ENCODE results near the gene XAB2. TPM values are rescaled to one million over a fixed set of nuclear protein-coding genes. Genes with fewer than 3 reads are reported as not detected.

The XAB2 gene
- total RNA-seq, 2 experiments from 2014 or later = 48.5 TPM

DNA sequence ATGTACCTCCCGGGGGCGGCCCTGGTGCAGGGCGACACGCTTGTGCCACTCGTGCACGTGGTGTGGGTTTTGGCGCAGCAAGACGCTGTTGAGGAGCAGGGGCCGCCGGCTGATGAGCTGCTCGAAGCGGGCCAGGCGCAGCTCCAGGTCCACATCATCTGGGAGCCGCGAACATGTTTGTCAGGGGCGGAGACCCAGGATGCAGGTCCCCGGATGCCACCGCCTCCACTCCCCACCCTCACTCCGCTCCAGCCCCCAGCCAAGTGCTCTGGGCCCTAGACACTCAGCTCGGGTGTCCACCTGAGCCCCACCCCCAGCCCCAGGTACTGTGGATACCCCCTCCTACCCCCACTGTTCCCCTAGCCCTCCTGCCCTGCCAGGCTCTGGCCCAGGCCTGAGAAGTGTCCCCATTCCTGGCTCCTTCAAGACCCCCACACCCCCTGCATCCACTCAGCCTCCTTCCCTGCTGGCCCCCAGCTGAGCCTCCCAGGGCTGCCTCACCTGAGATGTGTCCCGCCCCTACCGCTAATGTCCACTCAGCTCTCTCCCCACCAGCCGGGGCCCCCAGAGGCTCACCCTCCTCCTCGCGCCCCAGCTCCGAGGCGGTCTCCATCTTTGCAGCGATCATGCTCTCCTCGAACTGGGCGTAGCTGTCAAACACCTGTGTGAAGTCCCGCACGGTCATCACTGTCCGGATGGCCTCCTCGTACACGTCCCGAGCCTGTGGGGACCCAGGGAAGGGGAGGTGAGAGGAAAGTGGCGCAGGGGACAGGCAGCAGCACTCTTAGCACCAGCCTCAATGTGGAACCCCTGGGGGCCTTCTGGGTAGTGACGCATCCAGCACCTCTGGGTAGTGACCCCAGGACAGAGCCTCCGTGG is 5.4 kb downstream of the XAB2 start:
- no peak for DNase-seq
- Mint-ChIP-seq H3K27ac (no peak overlapping the region), H3K4me1 (peaks cover 14% of the 10 kb centered on the region), H3K4me3 (no peak overlapping the region), H3K36me3 (ENCODE audit: low read depth) (peaks cover 26% of the 10 kb centered on the region), H3K9me3 (no peaks in the 10 kb centered on the region), H3K27me3 (no peaks in the 10 kb centered on the region)
- CTCF ChIA-PET = no interaction called here
- POLR2A ChIA-PET = interaction anchor here (1.0 to 1.2 kb wide), 3 partner anchors 9 to 11 kb away, joined by 3 to 4 read pairs (median 3); no protein-coding TSS in a partner anchor

DNA sequence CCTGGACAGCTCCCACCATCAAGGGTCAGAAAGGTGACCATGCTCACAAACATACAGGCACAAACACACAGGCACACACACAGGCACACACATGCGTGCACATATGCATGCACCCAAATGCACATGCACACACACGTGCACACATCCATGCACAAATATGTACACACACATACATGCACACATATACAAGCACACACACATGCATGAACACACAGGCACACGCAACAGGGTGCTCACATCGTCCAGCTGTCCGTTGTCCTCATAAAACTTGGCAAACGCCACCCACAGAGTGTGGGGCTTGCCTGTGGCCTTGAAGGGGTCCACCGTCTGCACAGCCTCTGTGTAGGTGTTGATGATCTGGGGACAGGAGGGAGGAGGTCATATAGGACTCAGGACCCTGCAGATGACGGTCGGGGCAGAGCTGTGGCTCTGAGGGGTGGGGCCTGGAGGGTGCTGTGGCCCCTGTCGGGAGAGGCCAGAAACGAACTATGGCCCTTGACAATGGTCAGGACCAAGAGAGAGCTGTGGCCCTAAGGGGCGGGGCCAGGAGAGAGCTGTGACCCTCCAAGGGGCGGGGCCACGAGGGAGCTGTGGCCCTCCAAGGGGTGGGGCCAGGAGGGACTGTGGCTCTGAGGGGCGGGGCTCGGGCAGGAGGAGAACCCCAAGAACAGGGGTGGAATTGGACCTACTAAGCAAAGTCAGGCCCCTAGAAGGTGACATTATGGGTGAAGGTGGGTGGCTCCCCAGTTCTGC is 6.2 kb downstream of the XAB2 start:
- H3K4me3 Mint-ChIP-seq = no peak overlapping the region

DNA sequence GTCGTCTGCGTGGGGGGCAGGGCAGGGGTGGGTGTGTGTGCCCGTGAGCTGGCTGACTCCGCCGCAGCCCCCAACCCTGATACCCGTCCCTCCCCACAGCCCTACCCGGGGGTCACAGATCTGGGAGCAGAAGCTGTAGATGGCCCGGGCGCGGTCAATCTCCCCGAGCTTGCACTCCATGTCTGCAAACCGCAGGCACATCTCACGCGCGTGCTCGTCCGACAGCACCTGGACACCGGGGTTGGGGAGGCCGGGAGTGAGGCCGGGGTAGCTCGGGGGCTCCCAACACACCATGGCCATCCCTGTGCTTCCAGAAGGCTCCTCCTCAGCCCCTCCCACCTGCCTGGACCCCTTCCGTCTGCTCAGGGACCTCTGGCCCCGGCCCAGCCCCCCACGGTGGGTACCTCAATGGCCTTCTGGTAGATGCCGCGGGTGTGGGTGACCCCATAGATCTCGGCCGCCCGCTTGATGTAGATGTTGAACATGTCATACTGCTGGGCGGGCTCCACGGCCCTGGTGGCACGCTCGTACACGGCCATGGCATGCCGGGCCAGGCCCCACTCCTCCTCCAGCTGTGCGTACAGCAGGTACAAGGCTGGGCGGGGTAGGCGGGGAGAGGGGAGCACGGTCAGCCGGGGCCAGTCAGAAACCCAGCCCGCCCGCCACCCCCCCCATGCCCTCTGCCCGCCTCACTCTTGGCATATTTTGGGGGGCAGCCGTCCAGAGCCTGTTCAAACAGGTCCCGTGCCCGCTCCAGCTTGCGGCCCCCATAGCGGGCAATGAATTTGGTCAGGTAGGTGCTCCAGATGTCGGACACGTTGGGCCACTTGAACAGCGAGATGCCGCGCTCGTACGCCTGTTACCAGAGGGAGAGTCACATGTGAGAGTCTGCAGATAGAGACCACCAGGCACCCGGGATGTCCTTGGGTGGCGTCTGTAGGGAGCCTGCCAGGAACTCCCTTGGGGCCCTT is 8.6 kb downstream of the XAB2 start:
- H3K27me3 Mint-ChIP-seq = no peaks in the 10 kb centered on the region
- no peak overlapping the region for H3K4me3 Mint-ChIP-seq
- no peak overlapping the region for H3K27ac Mint-ChIP-seq
- H3K9me3 Mint-ChIP-seq = no peaks in the 10 kb centered on the region
- POLR2A ChIA-PET = interaction anchor here (1.4 kb wide), 1 partner anchor 9 kb away, joined by 7 read pairs; the partner anchor contains the start of genes PET100 and XAB2
- no peak for DNase-seq
- H3K36me3 Mint-ChIP-seq (ENCODE audit: low read depth) = peaks cover 24% of the 10 kb centered on the region
- H3K4me1 Mint-ChIP-seq = no peaks in the 10 kb centered on the region
- CTCF ChIA-PET = interaction anchor here (0.5 kb wide), 1 partner anchor 53 kb away, joined by 4 read pairs; no protein-coding TSS in a partner anchor

More for the DNA sequence above, 6.2 kb downstream of the XAB2 start:
- peaks cover 30% of the 10 kb centered on the region for H3K36me3 Mint-ChIP-seq (ENCODE audit: low read depth)
- peaks cover 6% of the 10 kb centered on the region for H3K4me1 Mint-ChIP-seq
- H3K27ac Mint-ChIP-seq = no peak overlapping the region
- no peaks in the 10 kb centered on the region for H3K9me3 Mint-ChIP-seq
- POLR2A ChIA-PET = interaction anchor here (1.0 to 1.2 kb wide), 3 partner anchors 10 to 14 kb away, joined by 3 read pairs; partner anchors contain the start of genes PCP2 and STXBP2
- DNase-seq = no peak
- CTCF ChIA-PET = no interaction called here
- no peaks in the 10 kb centered on the region for H3K27me3 Mint-ChIP-seq

DNA sequence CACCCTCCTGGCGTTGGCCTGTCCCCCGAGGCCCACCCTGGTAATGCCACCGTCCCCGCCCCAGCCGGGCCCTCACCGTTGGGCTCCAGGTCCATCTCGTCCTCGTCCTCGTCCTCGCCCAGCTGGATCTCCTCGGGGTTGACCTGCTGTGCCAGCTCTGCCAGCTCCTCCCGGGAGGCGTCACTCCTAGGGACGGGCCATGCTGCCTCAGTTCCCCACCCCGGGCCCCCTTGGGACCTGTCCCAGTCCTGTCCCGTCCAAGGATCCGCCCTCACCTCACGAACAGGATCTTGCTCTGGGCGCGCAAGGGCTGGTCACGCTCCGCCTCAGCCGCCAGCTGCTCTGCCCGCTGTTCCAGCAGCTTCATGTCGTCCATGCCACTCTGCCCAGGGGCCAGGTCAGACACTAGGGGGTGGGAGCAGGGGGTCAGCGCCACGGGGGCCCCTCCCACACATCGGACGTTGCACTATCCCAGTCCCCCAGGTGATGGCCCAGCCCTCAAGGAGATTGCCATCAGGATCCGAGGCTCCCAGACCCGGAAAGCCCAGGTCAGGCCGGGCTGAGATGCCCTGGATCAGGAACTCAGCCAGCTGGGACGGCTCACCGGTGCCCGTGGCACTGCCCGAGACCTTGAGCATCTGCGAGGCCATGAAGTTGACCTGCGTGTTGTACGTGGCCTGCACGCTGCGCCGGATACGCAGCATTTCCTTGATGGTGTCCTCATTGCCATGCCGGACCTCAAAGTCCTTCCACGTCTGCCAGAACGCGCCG is 9.5 kb downstream of the XAB2 start:
- no peak overlapping the region for H3K4me3 Mint-ChIP-seq
- no peaks in the 10 kb centered on the region for H3K27me3 Mint-ChIP-seq
- H3K36me3 Mint-ChIP-seq (ENCODE audit: low read depth) = peaks cover 24% of the 10 kb centered on the region
- no peaks in the 10 kb centered on the region for H3K4me1 Mint-ChIP-seq
- H3K9me3 Mint-ChIP-seq = no peaks in the 10 kb centered on the region
- no peak for DNase-seq
- ChIA-PET POLR2A (interaction anchor here (1.4 kb wide), 1 partner anchor 10 kb away, joined by 7 read pairs; the partner anchor contains the start of genes PET100 and XAB2), CTCF (interaction anchor here (0.5 kb wide), 1 partner anchor 52 kb away, joined by 4 read pairs; no protein-coding TSS in a partner anchor)
- no peak overlapping the region for H3K27ac Mint-ChIP-seq

DNA sequence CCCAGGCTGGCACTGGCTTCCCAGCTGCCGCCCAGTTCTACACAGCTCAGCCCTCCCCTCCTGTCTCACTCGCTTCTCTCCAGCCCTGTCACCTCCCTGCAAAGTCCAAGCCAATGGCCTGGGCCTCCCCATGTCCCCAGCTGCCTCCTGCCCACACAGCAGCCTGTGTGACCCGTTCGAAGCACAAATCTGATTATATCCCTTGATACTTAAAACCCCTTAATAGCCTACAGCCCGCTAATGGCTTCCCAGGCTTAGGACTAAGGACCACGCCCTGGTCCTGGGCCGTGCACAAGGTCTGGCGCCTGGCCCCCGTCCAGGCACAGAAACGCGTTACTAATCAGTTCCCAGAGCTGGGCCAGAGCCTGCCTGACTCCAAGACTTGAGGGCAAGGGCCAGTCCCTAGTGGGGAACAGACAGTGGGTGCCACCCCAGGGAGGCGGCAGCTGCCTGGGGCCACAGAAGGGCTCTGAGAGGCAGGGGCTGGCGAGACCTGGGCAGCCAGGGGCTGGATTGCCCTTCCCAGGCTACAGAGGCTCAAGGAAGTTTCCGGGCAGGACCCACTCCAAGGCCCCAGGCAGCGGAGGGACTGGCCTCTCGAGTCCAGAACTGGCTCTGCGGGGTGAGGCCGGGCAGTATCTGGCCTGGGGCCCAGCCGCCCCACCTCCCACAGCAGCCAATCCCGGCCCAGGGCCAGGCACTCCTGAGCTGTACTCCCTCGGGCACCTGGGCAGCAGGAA is 10.4 kb downstream of the XAB2 start:
- Mint-ChIP-seq H3K4me3 (no peak overlapping the region), H3K9me3 (no peaks in the 10 kb centered on the region), H3K27me3 (no peaks in the 10 kb centered on the region), H3K4me1 (no peaks in the 10 kb centered on the region), H3K27ac (no peak overlapping the region), H3K36me3 (ENCODE audit: low read depth) (peaks cover 22% of the 10 kb centered on the region)
- POLR2A ChIA-PET = interaction anchor here (1.4 kb wide), 2 partner anchors 11 kb away, joined by 5 to 7 read pairs; partner anchors contain the start of genes PET100 and XAB2
- DNase-seq = no peak
- CTCF ChIA-PET = no interaction called here

DNA sequence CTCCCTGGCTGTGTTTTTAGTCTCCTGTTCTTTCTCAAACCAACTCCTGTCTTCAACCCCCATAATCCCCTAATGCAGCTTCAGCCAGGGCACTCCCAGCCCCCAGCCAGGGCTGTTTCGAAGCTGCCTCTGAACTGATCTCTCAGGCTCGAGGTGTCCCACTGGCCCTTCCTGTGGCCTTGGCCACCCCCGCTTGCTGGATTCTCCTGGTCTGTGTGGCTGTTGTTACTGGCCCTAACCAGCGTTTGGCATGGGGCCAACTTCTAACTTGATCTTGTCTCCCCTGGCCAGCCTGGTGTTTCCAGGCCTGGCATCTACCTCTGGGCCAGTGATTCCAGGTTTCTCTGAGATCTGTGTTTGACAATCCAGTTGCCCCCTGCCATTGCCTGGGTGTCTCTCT is 11.0 kb downstream of the XAB2 start:
- Mint-ChIP-seq H3K27ac (no peak overlapping the region), H3K9me3 (no peaks in the 10 kb centered on the region), H3K27me3 (no peaks in the 10 kb centered on the region), H3K4me3 (no peak overlapping the region), H3K36me3 (ENCODE audit: low read depth) (peaks cover 22% of the 10 kb centered on the region), H3K4me1 (no peaks in the 10 kb centered on the region)
- DNase-seq = no peak
- ChIA-PET POLR2A (interaction anchor here (1.4 kb wide), 1 partner anchor 12 kb away, joined by 5 read pairs; the partner anchor contains the start of genes PET100 and XAB2), CTCF (no interaction called here)

DNA sequence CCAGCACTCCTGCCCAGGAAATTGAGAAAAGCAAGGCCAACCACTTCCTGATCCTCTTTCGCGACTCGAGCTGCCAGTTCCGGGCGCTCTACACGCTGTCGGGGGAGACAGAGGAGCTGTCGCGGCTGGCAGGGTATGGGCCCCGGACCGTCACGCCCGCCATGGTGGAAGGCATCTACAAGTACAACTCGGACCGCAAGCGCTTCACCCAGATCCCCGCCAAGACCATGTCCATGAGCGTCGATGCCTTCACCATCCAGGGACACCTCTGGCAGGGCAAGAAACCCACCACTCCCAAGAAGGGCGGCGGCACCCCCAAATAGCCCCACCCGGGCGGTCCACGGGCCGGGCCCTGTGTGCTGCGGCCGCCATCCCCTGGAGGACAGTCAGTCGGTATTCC is 11.6 kb downstream of the XAB2 start:
- H3K36me3 Mint-ChIP-seq (ENCODE audit: low read depth) = peaks cover 16% of the 10 kb centered on the region
- CTCF ChIA-PET = no interaction called here
- no peak overlapping the region for H3K4me3 Mint-ChIP-seq
- no peaks in the 10 kb centered on the region for H3K27me3 Mint-ChIP-seq
- H3K9me3 Mint-ChIP-seq = no peaks in the 10 kb centered on the region
- no peak overlapping the region for H3K27ac Mint-ChIP-seq
- POLR2A ChIA-PET = interaction anchor here (1.4 kb wide), 1 partner anchor 12 kb away, joined by 5 read pairs; the partner anchor contains the start of genes PET100 and XAB2
- H3K4me1 Mint-ChIP-seq = no peaks in the 10 kb centered on the region
- no peak for DNase-seq

DNA sequence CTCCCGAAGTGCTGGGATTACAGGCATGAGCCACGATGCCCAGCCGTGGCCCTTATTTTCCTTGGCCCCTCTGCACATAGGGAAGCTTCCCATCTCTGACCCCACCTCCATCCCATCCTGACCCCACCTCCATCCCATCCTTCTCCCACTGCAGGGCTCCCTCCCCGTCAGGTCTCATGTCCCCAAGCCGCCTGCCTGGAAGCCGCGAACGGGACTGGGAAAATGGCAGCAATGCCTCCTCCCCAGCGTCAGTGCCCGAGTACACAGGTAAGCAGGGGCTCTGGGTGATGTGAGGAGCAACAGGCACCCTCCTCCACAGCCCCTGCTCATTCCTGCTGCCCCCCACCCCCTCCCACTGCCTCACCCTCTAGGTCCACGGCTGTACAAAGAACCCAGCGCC is 12.2 kb downstream of the XAB2 start:
- CTCF ChIA-PET = no interaction called here
- Mint-ChIP-seq H3K27me3 (no peaks in the 10 kb centered on the region), H3K4me1 (no peaks in the 10 kb centered on the region), H3K9me3 (no peaks in the 10 kb centered on the region), H3K36me3 (ENCODE audit: low read depth) (peaks cover 13% of the 10 kb centered on the region), H3K27ac (no peak overlapping the region), H3K4me3 (no peak overlapping the region)
- POLR2A ChIA-PET = no interaction called here
- no peak for DNase-seq

DNA sequence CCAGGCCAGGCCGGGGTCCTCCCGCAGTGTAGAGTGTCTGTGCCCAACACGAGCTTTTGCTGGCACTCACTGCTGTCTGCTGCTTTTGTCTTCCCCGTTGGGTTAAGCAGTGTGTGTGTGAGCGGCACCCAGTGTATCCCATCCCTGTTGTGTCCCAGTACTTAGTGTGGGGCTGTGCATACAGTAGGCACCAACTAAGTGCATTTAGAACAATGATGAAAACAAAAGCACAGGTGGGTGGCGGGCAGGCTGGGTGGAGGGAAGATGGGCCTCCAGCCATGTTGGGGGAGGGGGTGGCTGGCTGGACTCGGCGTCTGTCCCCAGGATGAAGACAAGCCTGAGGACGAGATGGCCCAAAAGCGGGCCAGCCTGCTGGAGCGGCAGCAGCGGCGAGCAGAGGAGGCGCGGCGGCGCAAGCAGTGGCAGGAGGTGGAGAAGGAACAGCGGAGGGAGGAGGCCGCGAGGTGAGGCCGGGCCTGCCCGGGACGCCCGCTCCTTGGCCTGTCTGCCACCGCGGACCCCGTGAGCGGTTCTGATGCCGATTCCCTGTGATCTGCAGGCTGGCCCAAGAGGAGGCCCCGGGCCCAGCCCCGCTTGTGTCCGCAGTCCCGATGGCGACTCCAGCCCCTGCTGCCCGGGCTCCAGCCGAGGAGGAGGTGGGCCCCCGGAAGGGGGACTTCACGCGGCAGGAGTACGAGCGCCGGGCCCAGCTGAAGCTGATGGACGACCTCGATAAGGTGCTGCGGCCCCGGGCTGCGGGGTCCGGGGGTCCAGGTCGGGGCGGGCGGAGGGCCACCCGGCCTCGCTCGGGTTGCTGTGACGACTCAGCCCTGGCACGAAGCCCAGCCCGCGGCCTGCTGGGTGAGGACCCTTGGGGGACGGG is 14.2 kb downstream of the XAB2 start:
- POLR2A ChIA-PET = no interaction called here

DNA sequence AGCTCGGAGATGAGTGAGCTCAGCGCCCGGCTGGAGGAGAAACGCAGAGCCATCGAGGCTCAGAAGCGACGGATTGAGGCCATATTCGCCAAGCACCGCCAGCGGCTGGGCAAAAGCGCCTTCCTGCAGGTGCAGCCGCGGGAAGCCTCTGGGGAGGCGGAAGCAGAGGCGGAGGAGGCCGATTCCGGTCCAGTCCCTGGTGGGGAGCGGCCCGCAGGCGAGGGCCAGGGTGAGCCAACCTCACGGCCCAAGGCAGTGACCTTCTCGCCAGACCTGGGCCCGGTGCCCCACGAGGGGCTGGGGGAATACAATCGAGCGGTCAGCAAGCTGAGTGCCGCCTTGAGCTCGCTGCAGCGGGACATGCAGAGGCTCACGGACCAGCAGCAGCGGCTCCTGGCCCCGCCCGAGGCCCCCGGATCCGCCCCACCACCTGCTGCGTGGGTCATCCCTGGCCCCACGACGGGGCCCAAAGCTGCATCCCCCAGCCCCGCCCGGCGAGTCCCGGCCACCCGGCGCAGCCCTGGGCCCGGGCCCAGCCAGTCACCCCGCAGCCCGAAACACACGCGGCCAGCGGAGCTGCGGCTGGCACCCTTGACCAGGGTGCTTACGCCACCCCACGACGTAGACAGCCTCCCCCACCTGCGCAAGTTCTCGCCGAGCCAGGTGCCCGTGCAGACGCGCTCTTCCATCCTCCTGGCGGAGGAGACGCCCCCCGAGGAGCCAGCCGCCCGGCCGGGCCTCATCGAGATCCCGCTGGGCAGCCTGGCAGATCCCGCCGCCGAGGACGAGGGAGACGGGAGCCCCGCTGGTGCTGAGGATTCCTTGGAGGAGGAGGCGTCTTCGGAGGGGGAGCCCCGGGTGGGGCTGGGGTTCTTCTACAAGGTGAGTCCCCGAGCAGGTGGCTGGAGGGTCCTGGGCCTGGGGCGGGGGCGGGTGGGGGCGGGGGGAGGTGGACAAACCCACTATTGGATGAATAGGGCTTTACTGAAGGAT is 16.8 kb downstream of the XAB2 start:
- ChIA-PET POLR2A (no interaction called here), CTCF (no interaction called here)

More for the DNA sequence above, 14.2 kb downstream of the XAB2 start:
- no peaks in the 10 kb centered on the region for H3K4me1 Mint-ChIP-seq
- DNase-seq = no peak
- H3K27me3 Mint-ChIP-seq = no peaks in the 10 kb centered on the region
- H3K4me3 Mint-ChIP-seq = no peak overlapping the region
- no peak overlapping the region for H3K27ac Mint-ChIP-seq
- CTCF ChIA-PET = no interaction called here
- H3K36me3 Mint-ChIP-seq (ENCODE audit: low read depth) = peaks cover 6% of the 10 kb centered on the region
- H3K9me3 Mint-ChIP-seq = no peaks in the 10 kb centered on the region

More for the DNA sequence above, 16.8 kb downstream of the XAB2 start:
- no peaks in the 10 kb centered on the region for H3K4me1 Mint-ChIP-seq
- H3K36me3 Mint-ChIP-seq (ENCODE audit: low read depth) = no peaks in the 10 kb centered on the region
- no peak overlapping the region for H3K4me3 Mint-ChIP-seq
- H3K27ac Mint-ChIP-seq = no peak overlapping the region
- H3K9me3 Mint-ChIP-seq = no peaks in the 10 kb centered on the region
- DNase-seq = no peak
- no peaks in the 10 kb centered on the region for H3K27me3 Mint-ChIP-seq
